ENCODE measurements around the gene MATCAP1.

MATCAP1 gene

DNA sequence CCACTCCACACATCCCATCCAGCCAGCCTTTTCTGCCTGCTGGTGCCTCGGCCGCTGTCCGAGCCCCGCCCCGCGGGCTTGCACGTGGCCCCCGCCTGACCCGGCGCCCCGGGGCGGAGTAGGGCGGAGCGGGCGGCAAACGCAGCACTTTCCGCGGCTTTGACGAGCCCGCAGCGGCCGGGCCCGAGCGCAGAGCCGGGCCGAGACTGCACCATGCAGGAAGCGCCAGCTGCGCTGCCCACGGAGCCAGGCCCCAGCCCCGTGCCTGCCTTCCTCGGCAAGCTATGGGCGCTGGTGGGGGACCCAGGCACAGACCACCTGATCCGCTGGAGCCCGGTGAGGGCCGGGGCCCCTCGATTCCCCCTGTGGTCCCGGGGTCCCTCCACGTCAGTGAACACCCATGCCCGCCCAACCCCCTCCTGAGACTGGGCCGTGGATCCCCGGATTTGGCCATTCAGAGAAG, 19.1 kb downstream of the MATCAP1 start, which contains the start of gene HSF4:
Gene HSF4, plus strand, starts transcription at position 147 of the 463 bp plus-strand sequence. Its CDS starts 67 bp downstream, at position 214.
- no peak within 1 kb of the TSS for H3K27ac ChIP-seq (replicated peaks)
- H3K4me3 ChIP-seq (replicated peaks; ENCODE audit: insufficient read depth, low read length): peak within 1 kb of the TSS; percentile 32
- DNase-seq (ENCODE audit: low read depth in 1 of 2, low spot score in 1 of 2): no peak
- peaks cover 55% of the 10 kb centered on the region for H3K27me3 ChIP-seq (ENCODE audit: insufficient read depth, poor library complexity, severe bottlenecking)
- TF ChIP-seq SPI1 (IDR thresholded peaks at IDR 0.05; ENCODE audit: borderline replicate concordance, low read depth) (no peak), GABPA (IDR thresholded peaks at IDR 0.05; ENCODE audit: low read depth) (no peak), POLR2AphosphoS5 (IDR thresholded peaks at IDR 0.05; ENCODE audit: low read depth) (no peak), REST (IDR thresholded peaks at IDR 0.05; ENCODE audit: insufficient replicate concordance, low read depth) (no peak)
- TF ChIP-seq, protein P1, sequence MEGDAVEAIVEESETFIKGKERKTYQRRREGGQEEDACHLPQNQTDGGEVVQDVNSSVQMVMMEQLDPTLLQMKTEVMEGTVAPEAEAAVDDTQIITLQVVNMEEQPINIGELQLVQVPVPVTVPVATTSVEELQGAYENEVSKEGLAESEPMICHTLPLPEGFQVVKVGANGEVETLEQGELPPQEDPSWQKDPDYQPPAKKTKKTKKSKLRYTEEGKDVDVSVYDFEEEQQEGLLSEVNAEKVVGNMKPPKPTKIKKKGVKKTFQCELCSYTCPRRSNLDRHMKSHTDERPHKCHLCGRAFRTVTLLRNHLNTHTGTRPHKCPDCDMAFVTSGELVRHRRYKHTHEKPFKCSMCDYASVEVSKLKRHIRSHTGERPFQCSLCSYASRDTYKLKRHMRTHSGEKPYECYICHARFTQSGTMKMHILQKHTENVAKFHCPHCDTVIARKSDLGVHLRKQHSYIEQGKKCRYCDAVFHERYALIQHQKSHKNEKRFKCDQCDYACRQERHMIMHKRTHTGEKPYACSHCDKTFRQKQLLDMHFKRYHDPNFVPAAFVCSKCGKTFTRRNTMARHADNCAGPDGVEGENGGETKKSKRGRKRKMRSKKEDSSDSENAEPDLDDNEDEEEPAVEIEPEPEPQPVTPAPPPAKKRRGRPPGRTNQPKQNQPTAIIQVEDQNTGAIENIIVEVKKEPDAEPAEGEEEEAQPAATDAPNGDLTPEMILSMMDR (IDR thresholded peaks at IDR 0.05; ENCODE audit: insufficient read depth, low read length): no peak

DNA sequence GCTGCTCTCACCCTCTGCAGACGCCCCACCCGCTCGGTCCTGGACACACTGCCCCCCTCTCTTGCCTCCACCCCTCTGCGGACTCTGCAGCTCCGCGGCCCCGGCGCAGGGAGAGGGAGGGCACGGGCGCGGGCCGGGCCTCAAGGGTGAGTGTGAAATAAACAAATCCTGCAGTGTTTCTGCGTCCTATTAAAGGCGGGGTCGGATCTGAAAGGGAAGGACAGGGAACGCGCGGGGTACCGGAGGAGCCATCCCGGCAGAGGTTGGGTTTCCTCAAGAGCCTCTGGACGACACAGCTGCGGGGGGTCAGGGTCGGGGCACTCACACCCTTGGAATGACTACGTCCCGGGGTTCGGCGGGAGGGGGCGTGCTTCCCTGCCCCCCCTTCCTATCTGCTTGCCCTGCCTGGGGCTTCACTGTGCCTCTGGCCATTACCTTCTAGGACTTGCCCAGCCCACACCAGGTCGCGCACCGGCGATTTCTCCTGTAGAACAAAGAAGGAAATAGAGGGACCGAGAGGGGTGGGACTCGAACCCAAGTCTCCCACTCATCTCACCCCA, 19.7 kb downstream of the MATCAP1 start:
- no peak for TF ChIP-seq REST (IDR thresholded peaks at IDR 0.05; ENCODE audit: insufficient replicate concordance, low read depth)
- TF ChIP-seq, protein P1 (IDR thresholded peaks at IDR 0.05; ENCODE audit: insufficient read depth, low read length): no peak
- no peak overlapping the region for H3K27ac ChIP-seq (replicated peaks)
- DNase-seq (ENCODE audit: low read depth in 1 of 2, low spot score in 1 of 2): no peak
- H3K4me3 ChIP-seq (replicated peaks; ENCODE audit: insufficient read depth, low read length): no peak overlapping the region
- peaks cover 49% of the 10 kb centered on the region for H3K27me3 ChIP-seq (ENCODE audit: insufficient read depth, poor library complexity, severe bottlenecking)

GRCh38 chr16:67163164-67163998, 20.4 kb downstream of the MATCAP1 start:
- peak overlapping the region; percentile 32 for H3K4me3 ChIP-seq (replicated peaks; ENCODE audit: insufficient read depth, low read length)
- TF ChIP-seq, protein P1 (IDR thresholded peaks at IDR 0.05; ENCODE audit: insufficient read depth, low read length): no peak
- TF ChIP-seq SPI1 (IDR thresholded peaks at IDR 0.05; ENCODE audit: borderline replicate concordance, low read depth) (no peak), GABPA (IDR thresholded peaks at IDR 0.05; ENCODE audit: low read depth) (no peak)
- DNase-seq (ENCODE audit: low read depth in 1 of 2, low spot score in 1 of 2): no peak
- H3K27me3 ChIP-seq (ENCODE audit: insufficient read depth, poor library complexity, severe bottlenecking): peaks cover 44% of the 10 kb centered on the region
- no peak overlapping the region for H3K27ac ChIP-seq (replicated peaks)

All from HL-60 (cell line).